ENCODE measurements around the gene ZNF428. TPM values are rescaled to one million over a fixed set of nuclear protein-coding genes. Genes with fewer than 3 reads are reported as not detected.

Gene ZNF428
- total and polyA plus RNA-seq, 2 of the 4 experiments (the other 2 are of a cell fraction) = 9.9 to 32.3 TPM

- peaks cover 5% of the 10 kb centered on the region; the same call in 1 of the 2 replicates for H3K4me1 ChIP-seq (ENCODE audit: control insufficient read depth, insufficient read depth, low read length)
- no peak overlapping the region for H2BK120ac ChIP-seq (ENCODE audit: low read depth, low read length)
- TF ChIP-seq MAZ (IDR thresholded peaks at IDR 0.05; ENCODE audit: borderline replicate concordance, low read depth, low read length) (no peak), MAFK (IDR thresholded peaks at IDR 0.05; ENCODE audit: low read depth, low read length) (no peak), POLR2A (IDR thresholded peaks at IDR 0.05; ENCODE audit: low read depth, low read length) (no peak), MXI1 (IDR thresholded peaks at IDR 0.05; ENCODE audit: borderline replicate concordance, low read depth, low read length) (no peak), RFX5 (IDR thresholded peaks at IDR 0.05; ENCODE audit: low read depth, low read length) (no peak), CTCF (conservative IDR thresholded peaks at IDR 0.05; ENCODE audit: low read depth, low read length) (no peak), BHLHE40 (IDR thresholded peaks at IDR 0.05; ENCODE audit: low read depth, low read length) (no peak), FOS (IDR thresholded peaks at IDR 0.05; ENCODE audit: low read depth, low read length) (no peak), RCOR1 (IDR thresholded peaks at IDR 0.05; ENCODE audit: insufficient replicate concordance, low read length) (no peak), RAD21 (IDR thresholded peaks at IDR 0.05; ENCODE audit: low read length) (no peak), NFE2L2 (IDR thresholded peaks at IDR 0.05; ENCODE audit: low read depth, low read length) (no peak), CHD1 (IDR thresholded peaks at IDR 0.05; ENCODE audit: low read depth, low read length) (no peak)
- TF ChIP-seq, protein P1, sequence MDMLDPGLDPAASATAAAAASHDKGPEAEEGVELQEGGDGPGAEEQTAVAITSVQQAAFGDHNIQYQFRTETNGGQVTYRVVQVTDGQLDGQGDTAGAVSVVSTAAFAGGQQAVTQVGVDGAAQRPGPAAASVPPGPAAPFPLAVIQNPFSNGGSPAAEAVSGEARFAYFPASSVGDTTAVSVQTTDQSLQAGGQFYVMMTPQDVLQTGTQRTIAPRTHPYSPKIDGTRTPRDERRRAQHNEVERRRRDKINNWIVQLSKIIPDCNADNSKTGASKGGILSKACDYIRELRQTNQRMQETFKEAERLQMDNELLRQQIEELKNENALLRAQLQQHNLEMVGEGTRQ (IDR thresholded peaks at IDR 0.05; ENCODE audit: low read depth, low read length) = no peak
- TF ChIP-seq, protein P2, sequence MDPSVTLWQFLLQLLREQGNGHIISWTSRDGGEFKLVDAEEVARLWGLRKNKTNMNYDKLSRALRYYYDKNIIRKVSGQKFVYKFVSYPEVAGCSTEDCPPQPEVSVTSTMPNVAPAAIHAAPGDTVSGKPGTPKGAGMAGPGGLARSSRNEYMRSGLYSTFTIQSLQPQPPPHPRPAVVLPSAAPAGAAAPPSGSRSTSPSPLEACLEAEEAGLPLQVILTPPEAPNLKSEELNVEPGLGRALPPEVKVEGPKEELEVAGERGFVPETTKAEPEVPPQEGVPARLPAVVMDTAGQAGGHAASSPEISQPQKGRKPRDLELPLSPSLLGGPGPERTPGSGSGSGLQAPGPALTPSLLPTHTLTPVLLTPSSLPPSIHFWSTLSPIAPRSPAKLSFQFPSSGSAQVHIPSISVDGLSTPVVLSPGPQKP (IDR thresholded peaks at IDR 0.05; ENCODE audit: borderline replicate concordance, low read depth, low read length) = no peak
- BruUV-seq (replicated peaks) = no TSS peak
- no peak overlapping the region for H4K8ac ChIP-seq (ENCODE audit: low read depth in 2 of 2, low read length in 2 of 2)
- H2BK15ac ChIP-seq (ENCODE audit: low read depth, low read length) = no peak overlapping the region
- no peak overlapping the region for H3K4me3 ChIP-seq (ENCODE audit: insufficient read depth, low read depth, low read length)
- ATAC-seq (ENCODE audit: low read depth) = no peak
- H3K23ac ChIP-seq (ENCODE audit: low read depth, low read length) = no peak overlapping the region
- no peak overlapping the region for H2BK5ac ChIP-seq (ENCODE audit: low read depth, low read length, poor library complexity, severe bottlenecking)
- intact Hi-C loops (cut with micrococcal nuclease) = no loop called here
- no peaks in the 10 kb centered on the region for H3K36me3 ChIP-seq (ENCODE audit: control insufficient read depth, insufficient read depth, low read length)
- CTCF ChIA-PET = no interaction called here
- no peaks in the 10 kb centered on the region for H3K9me1 ChIP-seq (ENCODE audit: insufficient read depth, low read length)
- H3K14ac ChIP-seq (replicated peaks; ENCODE audit: low read depth, low read length) = no peak overlapping the region
- no peak overlapping the region for H3K9ac ChIP-seq (ENCODE audit: low read depth, low read length)
- POLR2A ChIA-PET (ENCODE audit: unreplicated experiment) = no interaction called here
- WGBS, 2 experiments (ENCODE audit: extremely low coverage in 2 of 2, insufficient read length in 1 of 2) = no CpG with 5 or more reads among the region's 4 CpGs
- H2AFZ ChIP-seq (replicated peaks; ENCODE audit: low read length, poor library complexity) = no peak overlapping the region
- H2BK20ac ChIP-seq (ENCODE audit: low read depth, low read length) = no peak overlapping the region
- in situ Hi-C loops (cut with MboI; ENCODE audit: low sequenced_read_pairs) = no loop called here
- H3K79me1 ChIP-seq (ENCODE audit: low read depth in 1 of 2, low read length in 2 of 2) = no peaks in the 10 kb centered on the region
- no peak for DNase-seq
- H3K56ac ChIP-seq (ENCODE audit: extremely low read depth, insufficient read depth, low read length) = no peak overlapping the region
- dilution Hi-C loops (cut with HindIII; ENCODE audit: low sequenced_read_pairs, unreplicated experiment) = no loop called here
- no peak overlapping the region for H2AK5ac ChIP-seq (ENCODE audit: low read depth, low read length)
- H3K27me3 ChIP-seq (ENCODE audit: control insufficient read depth, insufficient read depth, low read length) = peaks cover 19% of the 10 kb centered on the region
- H4K5ac ChIP-seq (ENCODE audit: low read depth, low read length) = no peak overlapping the region
- no peak overlapping the region for H3K18ac ChIP-seq (ENCODE audit: low read depth, low read length)
- no peak overlapping the region for H3K27ac ChIP-seq (ENCODE audit: insufficient read depth, low read length)
- no peak overlapping the region for H3K4ac ChIP-seq (ENCODE audit: low read depth, low read length)
- no peak overlapping the region for H4K91ac ChIP-seq (ENCODE audit: insufficient read depth, low read depth, low read length)
- no peak overlapping the region for H2AK9ac ChIP-seq (replicated peaks; ENCODE audit: low read depth, low read length, poor library complexity)
- H4K20me1 ChIP-seq (ENCODE audit: insufficient read depth, low read length) = no peaks in the 10 kb centered on the region
- H3K4me2 ChIP-seq (ENCODE audit: low read depth, low read length) = no peak overlapping the region
- no peaks in the 10 kb centered on the region for H3K9me3 ChIP-seq (ENCODE audit: control insufficient read depth, insufficient read depth, low read length)
Observed at GRCh38 chr19:43633520-43633919, 14.1 kb upstream of the ZNF428 start.

Data from IMR-90 (cell line).